ENCODE data around the gene TTC23L.

DNA sequence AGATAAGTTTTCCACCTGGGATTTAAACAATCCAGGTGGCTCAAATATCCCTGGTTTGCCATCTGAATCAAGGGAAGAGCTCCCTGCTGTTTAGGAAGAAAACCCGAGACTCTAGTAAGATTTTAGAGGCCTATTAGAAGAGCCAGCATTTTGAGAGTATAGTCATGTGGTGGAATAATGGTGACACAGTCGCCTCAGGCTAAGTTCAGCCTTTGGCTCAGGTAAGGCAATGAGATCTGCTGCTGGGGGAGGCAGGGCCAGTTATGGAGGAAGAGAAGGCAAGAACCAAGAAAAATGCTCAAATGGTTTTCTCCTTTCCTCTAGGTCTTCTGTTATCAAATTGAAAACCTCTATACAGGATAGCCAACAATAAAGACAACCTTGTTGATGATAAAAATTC, 60.1 kb downstream of the TTC23L start:
- TF ChIP-seq, protein P1, sequence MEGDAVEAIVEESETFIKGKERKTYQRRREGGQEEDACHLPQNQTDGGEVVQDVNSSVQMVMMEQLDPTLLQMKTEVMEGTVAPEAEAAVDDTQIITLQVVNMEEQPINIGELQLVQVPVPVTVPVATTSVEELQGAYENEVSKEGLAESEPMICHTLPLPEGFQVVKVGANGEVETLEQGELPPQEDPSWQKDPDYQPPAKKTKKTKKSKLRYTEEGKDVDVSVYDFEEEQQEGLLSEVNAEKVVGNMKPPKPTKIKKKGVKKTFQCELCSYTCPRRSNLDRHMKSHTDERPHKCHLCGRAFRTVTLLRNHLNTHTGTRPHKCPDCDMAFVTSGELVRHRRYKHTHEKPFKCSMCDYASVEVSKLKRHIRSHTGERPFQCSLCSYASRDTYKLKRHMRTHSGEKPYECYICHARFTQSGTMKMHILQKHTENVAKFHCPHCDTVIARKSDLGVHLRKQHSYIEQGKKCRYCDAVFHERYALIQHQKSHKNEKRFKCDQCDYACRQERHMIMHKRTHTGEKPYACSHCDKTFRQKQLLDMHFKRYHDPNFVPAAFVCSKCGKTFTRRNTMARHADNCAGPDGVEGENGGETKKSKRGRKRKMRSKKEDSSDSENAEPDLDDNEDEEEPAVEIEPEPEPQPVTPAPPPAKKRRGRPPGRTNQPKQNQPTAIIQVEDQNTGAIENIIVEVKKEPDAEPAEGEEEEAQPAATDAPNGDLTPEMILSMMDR (IDR thresholded peaks at IDR 0.05; ENCODE audit: low read depth, low read length): no peak
- TF ChIP-seq EZH2phosphoT487 (IDR thresholded peaks at IDR 0.05; ENCODE audit: low read depth): no peak
